PC-9 (cell line): ENCODE measurements around the gene ACTN3.

ENCODE experiments used
- CTCF ChIP-seq: fragments of 200-600 bp; sonication (generic); conservative IDR thresholded peaks from 2 replicates; pipeline ENCODE4 v1.6.1; 2017; ENCODE audit warnings: mixed run types, antibody characterized with exemption, mild to moderate bottlenecking, moderate library complexity
- EZH2 ChIP-seq: fragments of 200-600 bp; sonication (generic); IDR thresholded peaks from 2 replicates; pipeline ENCODE4 v1.8.0; 2017; ENCODE audit warnings: antibody characterized with exemption, low read depth

- TF ChIP-seq CTCF, result no peak
- no peak for TF ChIP-seq EZH2
Observed at GRCh38 chr11:66561178-66561974, 14.7 kb downstream of the ACTN3 start.
